Nephron progenitor cell (in vitro differentiated cells): ENCODE results near the gene RPEL1.
A peak's percentile ranks its signal among the peaks of the same experiment; 100 is the strongest.
"Not testable (repeated sequence)": the region's sequence is repeated elsewhere in the genome, so short reads cannot be mapped to it uniquely, and the experiment has no call there.

ENCODE experiments used
- DNase-seq: peaks from one replicate; pipeline ENCODE4 v3.0.0; 2021
- H3K27ac Mint-ChIP-seq: 2 replicates; pipeline ENCODE4 v1.8.0; 2021; ENCODE audit warnings: mild to moderate bottlenecking, moderate library complexity, mixed read lengths
- H3K27me3 Mint-ChIP-seq: 2 replicates; pipeline ENCODE4 v1.8.0; 2021; ENCODE audit warnings: mild to moderate bottlenecking, low read depth, mixed read lengths; ENCODE audit not compliant: poor library complexity
- H3K36me3 Mint-ChIP-seq: 2 replicates; pipeline ENCODE4 v1.8.0; 2021; ENCODE audit warnings: low read depth, mixed read lengths
- H3K4me1 Mint-ChIP-seq: 2 replicates; pipeline ENCODE4 v1.8.0; 2021; ENCODE audit warnings: mixed read lengths
- H3K4me3 Mint-ChIP-seq: 2 replicates; pipeline ENCODE4 v1.8.0; 2021; ENCODE audit warnings: mild to moderate bottlenecking, moderate library complexity, mixed read lengths
- H3K9me3 Mint-ChIP-seq: 2 replicates; pipeline ENCODE4 v1.8.0; 2021; ENCODE audit warnings: mild to moderate bottlenecking, moderate library complexity, mixed read lengths
- TF ChIP-seq, protein P1 (sequence below): fragments of 200-600 bp; sonication (generic); IDR thresholded peaks from 2 replicates; pipeline ENCODE4 v1.5.0; 2021; ENCODE audit warnings: antibody characterized with exemption

The RPEL1 gene

DNA sequence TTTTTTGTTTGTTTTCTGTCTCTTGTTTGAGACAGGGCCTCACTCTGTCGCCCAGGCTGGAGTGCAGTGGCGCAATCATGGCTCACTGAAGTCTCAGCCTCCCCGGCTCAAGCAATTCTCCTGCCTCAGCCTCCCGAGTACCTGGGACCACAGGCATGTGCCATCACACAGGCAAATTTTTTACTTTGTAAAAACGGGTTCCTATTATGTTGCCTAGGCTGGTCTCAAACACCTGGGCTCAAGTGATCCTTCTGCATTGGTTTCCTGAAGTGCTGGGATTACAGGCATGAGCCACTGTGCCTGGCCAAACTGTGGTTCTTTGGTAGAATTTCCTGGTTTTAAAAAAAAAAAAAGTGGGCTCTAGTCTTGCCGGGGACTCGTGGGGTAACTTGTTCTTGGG, at the start of gene RPEL1:
Gene RPEL1, plus strand, starts transcription at position 301 of the 400 bp plus-strand sequence. CDS start 110 bp downstream, outside the sequence.
- H3K27ac Mint-ChIP-seq, H3K4me3 Mint-ChIP-seq, H3K4me1 Mint-ChIP-seq, H3K36me3 Mint-ChIP-seq, DNase-seq, H3K9me3 Mint-ChIP-seq: not testable (repeated sequence)
- H3K27me3 Mint-ChIP-seq = peaks cover 24% of the 10 kb centered on the region

DNA sequence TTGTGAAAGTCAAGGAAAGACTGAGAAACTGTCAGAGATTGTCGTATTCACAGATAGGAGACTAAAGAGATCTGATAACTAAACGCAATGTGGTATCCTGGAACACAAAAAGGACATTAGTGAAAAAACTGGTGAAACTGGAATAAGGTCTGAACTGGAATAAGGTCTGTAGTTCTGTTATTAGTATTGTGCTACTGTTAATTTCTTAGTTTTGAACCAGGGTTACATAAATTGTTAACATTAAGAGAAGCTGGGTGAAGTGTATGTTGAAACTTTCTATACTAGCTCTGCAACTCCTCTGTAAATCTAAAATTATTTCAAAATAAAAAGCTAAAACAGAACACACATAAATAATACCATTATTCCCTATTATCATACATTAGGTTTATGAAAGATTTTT, 49.2 kb upstream of the RPEL1 start:
- H3K36me3 Mint-ChIP-seq = no peaks in the 10 kb centered on the region
- TF ChIP-seq, protein P1, sequence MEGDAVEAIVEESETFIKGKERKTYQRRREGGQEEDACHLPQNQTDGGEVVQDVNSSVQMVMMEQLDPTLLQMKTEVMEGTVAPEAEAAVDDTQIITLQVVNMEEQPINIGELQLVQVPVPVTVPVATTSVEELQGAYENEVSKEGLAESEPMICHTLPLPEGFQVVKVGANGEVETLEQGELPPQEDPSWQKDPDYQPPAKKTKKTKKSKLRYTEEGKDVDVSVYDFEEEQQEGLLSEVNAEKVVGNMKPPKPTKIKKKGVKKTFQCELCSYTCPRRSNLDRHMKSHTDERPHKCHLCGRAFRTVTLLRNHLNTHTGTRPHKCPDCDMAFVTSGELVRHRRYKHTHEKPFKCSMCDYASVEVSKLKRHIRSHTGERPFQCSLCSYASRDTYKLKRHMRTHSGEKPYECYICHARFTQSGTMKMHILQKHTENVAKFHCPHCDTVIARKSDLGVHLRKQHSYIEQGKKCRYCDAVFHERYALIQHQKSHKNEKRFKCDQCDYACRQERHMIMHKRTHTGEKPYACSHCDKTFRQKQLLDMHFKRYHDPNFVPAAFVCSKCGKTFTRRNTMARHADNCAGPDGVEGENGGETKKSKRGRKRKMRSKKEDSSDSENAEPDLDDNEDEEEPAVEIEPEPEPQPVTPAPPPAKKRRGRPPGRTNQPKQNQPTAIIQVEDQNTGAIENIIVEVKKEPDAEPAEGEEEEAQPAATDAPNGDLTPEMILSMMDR = no peak
- peaks cover 29% of the 10 kb centered on the region for H3K4me1 Mint-ChIP-seq
- no peak overlapping the region for H3K27ac Mint-ChIP-seq
- no peak overlapping the region for H3K4me3 Mint-ChIP-seq
- no peaks in the 10 kb centered on the region for H3K9me3 Mint-ChIP-seq
- peaks cover 3% of the 10 kb centered on the region for H3K27me3 Mint-ChIP-seq
- no peak for DNase-seq

DNA sequence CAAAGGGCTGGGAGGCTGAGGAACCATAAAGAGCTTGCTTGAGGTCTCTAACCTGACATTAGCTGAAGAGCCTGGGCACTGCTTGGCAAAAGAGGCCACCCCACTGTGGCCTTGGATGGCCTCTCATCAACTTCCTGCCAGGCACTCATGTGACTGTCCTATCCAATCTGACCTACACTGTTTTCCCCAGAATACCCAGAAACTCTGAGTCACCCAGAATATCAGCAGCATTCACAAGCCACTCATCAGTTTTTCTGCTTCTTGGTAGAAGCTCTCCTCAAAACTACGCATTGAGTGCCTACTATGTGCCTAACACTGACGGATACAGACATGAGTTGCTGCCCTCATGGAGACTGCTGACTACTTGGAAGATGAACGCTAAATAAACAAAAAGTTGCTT, 48.5 kb upstream of the RPEL1 start:
- Mint-ChIP-seq H3K4me1 (peaks cover 22% of the 10 kb centered on the region), H3K27me3 (peaks cover 3% of the 10 kb centered on the region), H3K27ac (no peak overlapping the region), H3K9me3 (no peaks in the 10 kb centered on the region), H3K4me3 (no peak overlapping the region), H3K36me3 (no peaks in the 10 kb centered on the region)
- DNase-seq = no peak
- TF ChIP-seq, protein P1 = no peak

DNA sequence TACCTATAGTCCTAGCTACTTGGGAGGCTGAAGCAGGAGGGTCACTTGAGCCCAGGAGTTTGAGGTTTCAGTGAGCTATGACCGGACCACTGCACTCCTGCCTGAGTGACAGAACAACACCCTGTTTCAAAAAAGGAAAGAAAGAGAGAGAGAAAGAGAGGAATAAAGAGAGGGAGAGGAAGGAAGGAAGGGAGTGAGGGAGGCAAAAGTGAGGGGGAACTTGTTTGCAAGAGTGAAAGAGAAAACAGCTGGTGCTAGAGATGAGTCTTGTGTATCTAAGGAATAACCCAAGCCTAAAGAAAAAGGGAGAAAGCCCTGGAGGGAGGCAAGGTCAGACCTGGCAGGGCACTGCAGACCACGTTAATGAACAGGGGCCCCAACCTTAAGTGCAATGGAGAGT, 47.8 kb upstream of the RPEL1 start:
- peaks cover 25% of the 10 kb centered on the region for H3K4me1 Mint-ChIP-seq
- DNase-seq = no peak
- peak overlapping the region; percentile 58 for H3K27ac Mint-ChIP-seq
- peaks cover 3% of the 10 kb centered on the region for H3K27me3 Mint-ChIP-seq
- H3K36me3 Mint-ChIP-seq = no peaks in the 10 kb centered on the region
- TF ChIP-seq, protein P1 = no peak
- H3K4me3 Mint-ChIP-seq = no peak overlapping the region
- H3K9me3 Mint-ChIP-seq = no peaks in the 10 kb centered on the region

DNA sequence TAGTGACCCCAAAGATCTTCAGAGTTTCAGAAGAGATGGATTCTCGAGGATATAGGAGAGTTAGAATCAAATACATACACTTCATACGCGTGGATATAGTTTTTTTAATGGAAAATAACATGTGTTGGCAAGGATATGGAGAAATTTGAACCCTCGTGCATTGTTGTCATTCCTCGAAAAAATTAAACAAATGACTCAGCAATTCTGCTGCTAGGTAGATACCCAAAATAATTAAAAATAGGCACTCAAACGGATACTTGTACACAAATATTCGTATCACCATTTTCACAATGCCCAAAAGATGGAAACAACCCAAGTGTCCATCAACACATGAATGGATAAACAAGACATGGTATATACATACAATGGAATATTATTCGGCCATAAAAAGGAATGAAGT, 47.0 kb upstream of the RPEL1 start:
- Mint-ChIP-seq H3K27ac (no peak overlapping the region), H3K4me1 (peaks cover 22% of the 10 kb centered on the region), H3K9me3 (no peaks in the 10 kb centered on the region), H3K27me3 (peaks cover 3% of the 10 kb centered on the region), H3K36me3 (no peaks in the 10 kb centered on the region), H3K4me3 (no peak overlapping the region)
- DNase-seq = no peak
- TF ChIP-seq, protein P1 = no peak

DNA sequence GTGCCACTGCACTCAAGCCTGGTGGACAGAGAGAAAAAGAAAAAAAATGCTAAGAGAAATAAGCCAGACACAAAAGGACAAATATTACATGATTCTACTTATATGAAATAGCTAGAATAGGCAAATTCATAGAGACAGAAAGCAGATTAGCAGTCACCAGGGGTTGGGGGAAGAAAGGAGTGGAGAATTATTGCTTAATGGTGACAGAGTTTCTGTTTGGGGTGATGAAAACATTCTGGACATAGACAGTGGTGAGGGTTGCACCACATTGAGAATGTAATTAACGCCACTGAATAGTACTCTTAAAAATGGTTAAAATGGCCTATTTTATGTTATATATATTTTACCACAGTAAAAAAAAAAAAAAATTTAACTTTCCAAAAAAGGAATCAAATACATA, 46.2 kb upstream of the RPEL1 start:
- TF ChIP-seq, protein P1 = no peak
- Mint-ChIP-seq H3K4me1 (peaks cover 19% of the 10 kb centered on the region), H3K27ac (no peak overlapping the region), H3K36me3 (no peaks in the 10 kb centered on the region), H3K4me3 (no peak overlapping the region), H3K9me3 (no peaks in the 10 kb centered on the region), H3K27me3 (peaks cover 3% of the 10 kb centered on the region)
- no peak for DNase-seq
